Sigmoid colon (tissue), 7 donors: Measurements from ENCODE around the gene ATP4B. TPM values are rescaled to one million over a fixed set of nuclear protein-coding genes. Genes with fewer than 3 reads are reported as not detected.
A peak's percentile ranks its signal among the peaks of the same experiment; 100 is the strongest.
"Not testable (repeated sequence)": the region's sequence is repeated elsewhere in the genome, so short reads cannot be mapped to it uniquely, and the experiment has no call there.

Experiments used
- DNase-seq: peaks from one replicate; pipeline ENCODE4 v3.0.0-alpha.2; 2019
- H3K27ac ChIP-seq, 4 donors: fragments of 200-600 bp; sonication (generic); one replicate each; pipeline ENCODE4 v1.5.1; 2016 to 2019; ENCODE audit warnings: mild to moderate bottlenecking in 1 of 4
- H3K27me3 ChIP-seq, 3 donors: fragments of 200-600 bp; sonication (generic); one replicate each; pipeline ENCODE4 v1.5.1; 2019; ENCODE audit warnings: mild to moderate bottlenecking in 1 of 3
- H3K36me3 ChIP-seq, 4 donors: fragments of 200-600 bp; sonication (generic); one replicate each; pipeline ENCODE4 v1.5.1; 2016 to 2019
- H3K4me1 ChIP-seq, 4 donors: fragments of 200-600 bp; sonication (generic); one replicate each; pipeline ENCODE4 v1.5.1; 2017 to 2019
- H3K4me3 ChIP-seq, 4 donors: fragments of 200-600 bp; sonication (generic); one replicate each; pipeline ENCODE4 v1.5.1; 2017 to 2019; ENCODE audit warnings: mild to moderate bottlenecking in 2 of 4, moderate library complexity in 1 of 4
- H3K9me3 ChIP-seq, 4 donors: fragments of 200-600 bp in 3 of 4; sonication (generic) in 3 of 4; one replicate each; pipeline versions ENCODE4 v1.5.1 to v1.6.1; 2013 to 2019
- CTCF ChIP-seq, 4 experiments: fragments of 450-650 bp in 3 of 4; fragments of 200-600 bp in 1 of 4; IDR thresholded peaks; one replicate each; pipeline ENCODE4 v1.5.1; 2016 to 2019; ENCODE audit warnings: antibody characterized with exemption in 4 of 4, mild to moderate bottlenecking in 3 of 4, moderate library complexity in 2 of 4
- EP300 ChIP-seq, 4 donors: sonication (generic); formaldehyde crosslinking; IDR thresholded peaks; one replicate each; pipeline ENCODE4 v1.6.1; 2017; ENCODE audit warnings: antibody characterized with exemption in 4 of 4
- POLR2A ChIP-seq, 2 donors: fragments of 450-650 bp; IDR thresholded peaks; one replicate each; pipeline ENCODE4 v1.6.1; 2016; ENCODE audit warnings: antibody characterized with exemption in 2 of 2, mild to moderate bottlenecking in 2 of 2, moderate library complexity in 2 of 2
- POLR2AphosphoS5 ChIP-seq, 4 donors: sonication (generic); formaldehyde crosslinking; IDR thresholded peaks; one replicate each; pipeline ENCODE4 v1.6.1; 2017; ENCODE audit warnings: antibody characterized with exemption in 4 of 4
- WGBS, 2 donors: extraction: QIAGEN DNeasy Blood & Tissue Kit; methylation state at CpG; one replicate each; pipeline ENCODE4 v1.1.7; 2013; 5-methylcytosine and 5-hydroxymethylcytosine counted together
- intact Hi-C: fragments of 100-400 bp; cut with DNase I; formaldehyde crosslinking; loops from one replicate; pipeline ENCODE4 v1.15.1; 2023
- polyA plus RNA-seq, 3 donors: library from polyadenylated mRNA; stranded (reverse); fragments of 200-250 nt; gene quantifications; one replicate each; pipeline ENCODE4 v1.2.3, GENCODE V29; 2013
- total RNA-seq, 4 donors: library from RNA; depleted of rRNA; stranded (reverse); fragments of >200 nt; gene quantifications; one replicate each; pipeline ENCODE4 v1.1.0, GENCODE V29; 2016
- donor health status: healthy with polysubstance abuse.
- donor health status: Bipolar disorder and iron deficiency.
- donor health status: healthy.

Gene ATP4B
- total and polyA plus RNA-seq, 7 donors, result not detected

DNA sequence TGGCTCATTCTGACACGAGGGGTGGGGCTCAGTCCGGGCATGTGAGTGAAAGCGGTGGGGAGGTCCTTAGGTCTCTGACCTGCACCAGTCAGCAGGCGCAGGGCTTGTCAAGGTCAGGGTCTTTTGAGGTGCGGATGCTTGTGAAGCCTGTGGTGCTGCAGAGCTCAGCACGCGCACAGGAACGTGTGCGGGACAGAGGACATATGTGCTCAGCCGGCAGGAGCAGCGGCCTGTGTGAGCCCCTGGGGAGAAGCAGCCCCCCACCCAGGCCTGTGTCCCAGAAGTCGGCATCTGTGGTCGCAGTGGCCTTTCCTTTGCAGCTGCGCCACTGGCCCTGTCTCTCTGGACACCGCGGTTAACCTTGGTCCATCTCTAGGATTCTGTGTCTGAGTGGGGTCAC is 30.9 kb downstream of the ATP4B start:
- H3K27me3 ChIP-seq, result no peaks in the 10 kb centered on the region
- H3K4me1 ChIP-seq, result peaks cover 0 to 5% (median 0%) of the 10 kb centered on the region in 4 donors
- no peak overlapping the region for H3K4me3 ChIP-seq
- no peak overlapping the region for H3K27ac ChIP-seq
- intact Hi-C loops, result no loop called here
- H3K36me3 ChIP-seq, result peaks cover 0 to 50% (median 7%) of the 10 kb centered on the region in 4 donors
- 91 to 94% methylated on average over 16 of the region's 16 CpGs for WGBS, 2 donors
- TF ChIP-seq POLR2A (IDR thresholded peaks at IDR 0.05), result no peak
- TF ChIP-seq EP300 (IDR thresholded peaks at IDR 0.05), result no peak
- no peak for TF ChIP-seq POLR2AphosphoS5 (IDR thresholded peaks at IDR 0.05)
- no peak for TF ChIP-seq CTCF (IDR thresholded peaks at IDR 0.05)
- peak; percentile 58 for DNase-seq
- no peaks in the 10 kb centered on the region for H3K9me3 ChIP-seq

DNA sequence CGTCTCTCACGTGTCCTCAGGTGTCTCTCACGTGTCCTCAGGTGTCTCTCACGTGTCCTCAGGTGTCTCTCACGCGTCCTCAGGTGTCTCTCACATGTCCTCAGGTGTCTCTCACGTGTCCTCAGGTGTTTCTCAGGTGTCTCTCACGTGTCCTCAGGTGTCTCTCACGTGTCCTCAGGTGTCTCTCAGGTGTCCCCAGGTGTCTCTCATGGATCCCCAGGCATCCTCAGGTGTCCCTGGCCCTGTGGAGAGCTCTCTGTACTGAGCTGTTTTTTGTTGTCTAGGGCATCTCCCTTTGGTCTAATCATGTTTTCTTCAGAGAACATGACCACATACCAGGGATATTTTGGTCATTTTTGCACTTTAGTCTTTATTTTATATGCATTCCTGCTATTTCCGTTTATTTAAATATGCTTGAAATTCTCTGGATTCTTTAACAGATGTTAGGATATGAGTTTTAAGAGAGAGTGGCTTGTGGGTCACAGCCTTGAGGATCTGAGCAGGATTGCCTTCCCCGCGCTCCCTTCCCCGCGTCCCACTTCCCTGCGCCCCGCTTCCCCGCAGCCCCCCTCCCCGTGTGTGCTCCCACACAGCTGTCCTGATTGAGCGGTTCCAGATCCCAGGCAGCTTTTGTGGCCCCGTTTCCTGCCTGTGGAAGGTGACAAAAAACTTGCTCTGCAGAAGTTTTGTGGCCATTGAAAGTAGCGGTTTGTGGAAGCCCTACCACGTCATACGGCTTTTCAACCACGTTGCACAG is 31.9 kb downstream of the ATP4B start:
- TF ChIP-seq POLR2A (IDR thresholded peaks at IDR 0.05) (no peak), CTCF (IDR thresholded peaks at IDR 0.05) (no peak), EP300 (IDR thresholded peaks at IDR 0.05) (no peak), POLR2AphosphoS5 (IDR thresholded peaks at IDR 0.05) (no peak)
- peak; percentile 32 for DNase-seq
- intact Hi-C loops, result no loop called here
- Histone ChIP-seq H3K27ac (no peak overlapping the region), H3K9me3 (no peaks in the 10 kb centered on the region), H3K27me3 (no peaks in the 10 kb centered on the region), H3K36me3 (peaks cover 0 to 40% (median 7%) of the 10 kb centered on the region in 4 donors), H3K4me1 (peaks cover 0 to 5% (median 0%) of the 10 kb centered on the region in 4 donors), H3K4me3 (no peak overlapping the region)
- 90 to 91% methylated on average over 24 of the region's 24 CpGs for WGBS, 2 donors

DNA sequence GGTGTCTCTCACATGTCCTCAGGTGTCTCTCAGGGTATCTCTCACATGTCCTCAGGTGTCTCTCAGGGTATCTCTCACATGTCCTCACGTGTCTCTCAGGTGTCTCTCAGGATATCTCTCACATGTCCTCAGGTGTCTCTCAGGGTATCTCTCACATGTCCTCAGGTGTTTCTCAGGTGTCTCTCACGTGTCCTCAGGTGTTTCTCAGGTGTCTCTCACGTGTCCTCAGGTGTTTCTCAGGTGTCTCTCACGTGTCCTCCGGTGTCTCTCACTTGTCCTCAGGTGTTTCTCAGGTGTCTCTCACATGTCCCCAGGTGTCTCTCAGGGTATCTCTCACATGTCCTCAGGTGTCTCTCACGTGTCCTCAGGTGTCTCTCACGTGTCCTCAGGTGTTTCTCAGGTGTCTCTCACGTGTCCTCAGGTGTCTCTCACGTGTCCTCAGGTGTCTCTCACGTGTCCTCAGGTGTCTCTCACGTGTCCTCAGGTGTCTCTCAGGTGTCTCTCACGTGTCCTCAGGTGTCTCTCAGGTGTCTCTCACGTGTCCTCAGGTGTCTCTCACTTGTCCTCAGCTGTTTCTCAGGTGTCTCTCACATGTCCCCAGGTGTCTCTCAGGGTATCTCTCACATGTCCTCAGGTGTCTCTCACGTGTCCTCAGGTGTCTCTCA is 33.2 kb downstream of the ATP4B start:
- H3K4me1 ChIP-seq, DNase-seq, intact Hi-C loops, H3K27me3 ChIP-seq, H3K9me3 ChIP-seq, H3K4me3 ChIP-seq, H3K27ac ChIP-seq: not testable (repeated sequence)
- H3K36me3 ChIP-seq, result peaks cover 0 to 40% (median 7%) of the 10 kb centered on the region in 4 donors
- 95% methylated on average over 14 of the region's 14 CpGs for WGBS, 2 donors

DNA sequence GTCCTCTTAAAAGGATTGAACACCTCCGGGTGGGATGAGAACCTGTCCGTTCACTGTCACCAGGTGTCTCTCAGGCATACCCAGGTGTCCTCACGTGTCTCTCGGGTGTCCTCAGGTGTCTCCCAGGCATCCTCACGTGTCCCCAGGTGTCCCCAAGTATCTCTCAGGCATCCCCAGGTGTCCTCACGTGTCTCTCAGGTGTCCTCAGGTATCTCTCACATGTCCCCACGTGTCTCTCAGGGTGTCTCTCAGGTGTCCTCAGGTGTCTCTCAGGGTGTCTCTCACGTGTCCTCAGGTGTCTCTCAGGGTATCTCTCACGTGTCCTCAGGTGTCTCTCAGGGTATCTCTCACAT is 33.8 kb downstream of the ATP4B start:
- 92 to 97% methylated on average over 9 of the region's 9 CpGs for WGBS, 2 donors
- intact Hi-C loops, result no loop called here
- Histone ChIP-seq H3K27ac (no peak overlapping the region), H3K9me3 (no peaks in the 10 kb centered on the region), H3K27me3 (no peaks in the 10 kb centered on the region), H3K36me3 (peaks cover 0 to 36% (median 7%) of the 10 kb centered on the region in 4 donors), H3K4me1 (peaks cover 0 to 5% (median 0%) of the 10 kb centered on the region in 4 donors), H3K4me3 (no peak overlapping the region)
- no peak for TF ChIP-seq POLR2A (IDR thresholded peaks at IDR 0.05)
- TF ChIP-seq EP300 (IDR thresholded peaks at IDR 0.05), result no peak
- TF ChIP-seq CTCF (IDR thresholded peaks at IDR 0.05), result no peak
- TF ChIP-seq POLR2AphosphoS5 (IDR thresholded peaks at IDR 0.05), result no peak
- DNase-seq, result no peak

DNA sequence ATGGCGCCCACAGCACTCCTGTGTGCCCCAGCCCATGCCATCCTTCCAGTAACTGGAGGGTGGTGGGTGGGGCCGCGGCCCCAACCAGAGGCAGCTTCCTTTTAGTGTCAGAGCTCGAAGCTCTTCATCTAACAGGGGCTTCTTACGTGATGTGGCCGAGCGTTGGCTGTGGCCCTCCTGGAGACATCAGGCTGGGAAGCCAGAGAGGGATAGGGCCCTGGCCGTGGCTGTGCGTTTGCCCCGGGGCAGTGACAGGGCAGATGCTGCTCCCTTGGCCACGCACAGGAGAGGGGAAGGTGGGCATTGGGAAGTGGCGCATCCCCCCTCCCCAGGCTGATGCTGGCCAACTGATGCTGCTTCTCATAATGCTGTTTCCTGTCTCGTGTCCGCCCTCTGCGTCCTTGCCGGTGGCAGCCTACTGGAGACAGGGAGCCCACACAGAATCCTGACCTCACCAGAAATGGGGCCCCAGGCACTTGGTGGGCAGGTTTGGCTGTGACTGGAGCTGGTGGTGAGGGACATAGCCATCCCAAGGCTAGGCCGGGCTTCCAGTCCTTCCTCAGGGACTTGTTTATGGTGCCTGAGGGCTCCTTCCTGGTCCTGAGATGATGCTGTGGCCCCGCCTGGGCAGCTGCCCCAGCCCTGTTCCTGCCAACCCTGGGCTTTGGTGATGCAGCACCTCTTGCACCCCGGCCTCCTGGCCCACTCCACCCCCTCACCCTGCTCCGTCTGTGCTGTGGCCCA is 34.3 kb downstream of the ATP4B start:
- H3K4me3 ChIP-seq, result no peak overlapping the region
- no peak for TF ChIP-seq POLR2A (IDR thresholded peaks at IDR 0.05)
- no peak for TF ChIP-seq EP300 (IDR thresholded peaks at IDR 0.05)
- no peak for TF ChIP-seq POLR2AphosphoS5 (IDR thresholded peaks at IDR 0.05)
- no peak for TF ChIP-seq CTCF (IDR thresholded peaks at IDR 0.05)
- peaks cover 0 to 31% (median 7%) of the 10 kb centered on the region in 4 donors for H3K36me3 ChIP-seq
- no peaks in the 10 kb centered on the region for H3K27me3 ChIP-seq
- intact Hi-C loops, result no loop called here
- no peak overlapping the region for H3K27ac ChIP-seq
- H3K9me3 ChIP-seq, result no peaks in the 10 kb centered on the region
- peaks cover 0 to 5% (median 0%) of the 10 kb centered on the region in 4 donors for H3K4me1 ChIP-seq
- 97% methylated on average over 20 of the region's 20 CpGs for WGBS, 2 donors
- peak; percentile 50 for DNase-seq
